HepG2 (cell line): ENCODE measurements around the gene POU1F1. TPM values are rescaled to one million over a fixed set of nuclear protein-coding genes. Genes with fewer than 3 reads are reported as not detected.
A peak's percentile ranks its signal among the peaks of the same experiment; 100 is the strongest.

Experiments
- ATAC-seq: fragments of 200-7000 bp; cut with Tn5 transposase; 3 replicates; pipeline ENCODE4 v1.9.1; 2020; ENCODE audit warnings: mild to moderate bottlenecking, moderate library complexity
- BruUV-seq: library from RNA; stranded (reverse); fragments of 400-500 nt; replicated peaks from 2 replicates; lab custom pipeline; 2021; lab: Mats Ljungman, UMichigan
- CTCF ChIA-PET: fragments of 300-600 bp; formaldehyde crosslinking; extraction: SDS; loops from one replicate; lab custom pipeline; 2021; ENCODE audit warnings: low total read pairs, inconsistent platforms, low intra/inter-chr PET ratio; lab: Yijun Ruan, JAX
- POLR2A ChIA-PET: fragments of 350-600 bp; sonication (Branson Sonifier 250); formaldehyde crosslinking; loops from one replicate; lab custom pipeline; 2020; ENCODE audit warnings: antibody characterized with exemption, inconsistent platforms; lab: Yijun Ruan, JAX
- DNase-seq: peaks from one replicate; pipeline ENCODE4 v3.0.0-alpha.2; 2015; ENCODE audit warnings: low spot score
- FAIRE-seq: peaks from 3 replicates; lab custom pipeline; 2011; peaks lifted over from hg19 to GRCh38; lab: Jason Lieb, UNC
- H2AFZ ChIP-seq: one replicate; pipeline ENCODE4 v1.6.1; 2011; ENCODE audit warnings: low read length, inconsistent platforms
- H3K27ac ChIP-seq: fragments of 300-600 bp; 3 replicates; pipeline ENCODE4 v1.8.0; 2011; ENCODE audit warnings: mixed run types, mild to moderate bottlenecking, mixed read lengths, low read length, inconsistent platforms; ENCODE audit not compliant: insufficient read depth; ENCODE audit errors: extremely low read length
- H3K27me3 ChIP-seq, 2 experiments: fragments of 200-600 bp in 1 of 2; 2 replicates in 1 of 2; 3 replicates in 1 of 2; pipeline versions ENCODE4 v1.6.0 to v1.8.0; 2011; ENCODE audit warnings: low read length in 2 of 2, mild to moderate bottlenecking in 2 of 2, moderate library complexity in 2 of 2, inconsistent platforms in 1 of 2; ENCODE audit not compliant: insufficient read depth in 2 of 2, control insufficient read depth in 1 of 2
- H3K36me3 ChIP-seq, 2 experiments: fragments of 200-600 bp in 1 of 2; replicated peaks in 1 of 2; 2 replicates in 1 of 2; 3 replicates in 1 of 2; pipeline versions ENCODE4 v1.5.1 to v1.8.0; 2011; ENCODE audit warnings: low read length in 2 of 2, inconsistent platforms in 1 of 2; ENCODE audit not compliant: insufficient read depth in 2 of 2, control insufficient read depth in 1 of 2
- H3K4me1 ChIP-seq: 2 replicates; pipeline ENCODE4 v1.5.1; 2012; ENCODE audit warnings: low read length, inconsistent platforms; ENCODE audit not compliant: insufficient read depth
- H3K4me2 ChIP-seq: 2 replicates; pipeline ENCODE4 v1.6.0; 2011; ENCODE audit warnings: low read depth, low read length, inconsistent platforms
- H3K4me3 ChIP-seq, 3 experiments: fragments of 200-600 bp in 1 of 3; sonication (generic), shearing (Covaris generic) in 1 of 3; replicated peaks in 1 of 3; 2 replicates each; pipeline ENCODE4 v1.5.1; 2011 to 2016; ENCODE audit warnings: low read length in 3 of 3, inconsistent platforms in 2 of 3, low read depth in 2 of 3, mild to moderate bottlenecking in 2 of 3, control low read depth in 1 of 3, mixed read lengths in 1 of 3; ENCODE audit not compliant: insufficient read depth in 1 of 3
- H3K79me2 ChIP-seq: one replicate; pipeline ENCODE4 v1.6.1; 2011; ENCODE audit warnings: low read length, inconsistent platforms; ENCODE audit not compliant: insufficient read depth
- H3K9ac ChIP-seq: 2 replicates; pipeline ENCODE4 v1.6.0; 2011; ENCODE audit warnings: mild to moderate bottlenecking, low read depth, low read length, inconsistent platforms; ENCODE audit not compliant: insufficient read depth
- H3K9me3 ChIP-seq: 2 replicates; pipeline ENCODE4 v1.5.1; 2012; ENCODE audit warnings: mild to moderate bottlenecking, low read length
- H4K20me1 ChIP-seq: 2 replicates; pipeline ENCODE4 v1.6.0; 2011; ENCODE audit warnings: inconsistent platforms, mild to moderate bottlenecking, low read length, moderate library complexity; ENCODE audit not compliant: insufficient read depth
- ASH2L ChIP-seq: fragments of 300-600, 200-600 bp; sonication (generic); IDR thresholded peaks from 2 replicates; pipeline ENCODE4 v1.7.0; 2017; ENCODE audit warnings: low read depth, mild to moderate bottlenecking, moderate library complexity, mixed read lengths, low read length; ENCODE audit not compliant: insufficient read length
- JDP2 ChIP-seq: sonication (generic); formaldehyde crosslinking; IDR thresholded peaks from 2 replicates; pipeline ENCODE4 v1.8.1; 2022; ENCODE audit warnings: missing genetic modification reagents, borderline replicate concordance
- NFE2L2 ChIP-seq: fragments of 150-350 bp; IDR thresholded peaks from 2 replicates; pipeline ENCODE4 v1.6.1; 2014; ENCODE audit warnings: low read length
- PATZ1 ChIP-seq: sonication (generic); formaldehyde crosslinking; IDR thresholded peaks from 2 replicates; pipeline ENCODE4 v1.4.0; 2020; ENCODE audit warnings: missing genetic modification reagents
- ZBED4 ChIP-seq: sonication (generic); formaldehyde crosslinking; IDR thresholded peaks from 2 replicates; pipeline ENCODE4 v1.4.0; 2020; ENCODE audit warnings: missing genetic modification reagents, borderline replicate concordance
- ZBTB46 ChIP-seq: sonication (generic); formaldehyde crosslinking; IDR thresholded peaks from 2 replicates; pipeline ENCODE4 v1.4.0; 2020; ENCODE audit warnings: mild to moderate bottlenecking, missing genetic modification reagents, borderline replicate concordance
- ZNF451 ChIP-seq: sonication (generic); formaldehyde crosslinking; IDR thresholded peaks from 2 replicates; pipeline ENCODE4 v1.5.0; 2020; ENCODE audit warnings: mild to moderate bottlenecking, missing genetic modification reagents
- ZNF749 ChIP-seq: sonication (generic); formaldehyde crosslinking; IDR thresholded peaks from 2 replicates; pipeline ENCODE4 v1.8.0; 2022; ENCODE audit warnings: mild to moderate bottlenecking, missing genetic modification reagents, moderate library complexity, borderline replicate concordance
- ZNF770 ChIP-seq: sonication (generic); formaldehyde crosslinking; IDR thresholded peaks from 2 replicates; pipeline ENCODE4 v1.5.0; 2020; ENCODE audit warnings: mild to moderate bottlenecking, missing genetic modification reagents
- ZNF816 ChIP-seq: sonication (generic); formaldehyde crosslinking; IDR thresholded peaks from 2 replicates; pipeline ENCODE4 v1.8.0; 2022; ENCODE audit warnings: missing genetic modification reagents, mild to moderate bottlenecking, borderline replicate concordance
- whole genome bisulfite sequencing: methylation state at CpG from one replicate; pipeline ENCODE4 v1.1.6; 2017; ENCODE audit warnings: low lambda C conversion rate; 5-methylcytosine and 5-hydroxymethylcytosine counted together
- in situ Hi-C: cut with HindIII; loops from 2 replicates; pipeline ENCODE4 v1.10.0; 2017; ENCODE audit warnings: low pct_unique_long_range_greater_than_20kb; ENCODE audit not compliant: extremely low pct_ligation_motif_present
- intact Hi-C: fragments of 100-400 bp; cut with micrococcal nuclease; formaldehyde crosslinking; loops from one replicate; pipeline ENCODE4 v1.10.0; 2022; ENCODE audit not compliant: unreplicated experiment
- polyA plus RNA-seq, 8 experiments: library from polyadenylated mRNA; depleted of rRNA in 3 of 8; stranded (reverse) in 7 of 8; unstranded in 1 of 8; fragments of >200 nt; fragmentation: Illumina TruSeq in 4 of 8; extraction: Trizol in 4 of 8; gene quantifications; 2 replicates each; pipeline versions ENCODE4 v1.2.1 to v1.2.3, GENCODE V29; 2011 to 2016; ENCODE audit warnings: low read depth in 4 of 8, missing spikeins in 1 of 8, mixed read lengths in 1 of 8; ENCODE audit not compliant: insufficient read depth in 1 of 8
- total RNA-seq, 5 experiments: library from RNA; depleted of rRNA; stranded (reverse); fragments of >200 nt; fragmentation: Illumina TruSeq; extraction: Trizol; gene quantifications; 2 replicates each; pipeline ENCODE4 v1.2.3, GENCODE V29; 2016; ENCODE audit warnings: low read depth in 1 of 5

Gene POU1F1
- total and polyA plus RNA-seq, 2 of the 13 experiments (the other 11 are each of a cell fraction or from before 2014, with no cell fraction given), result not detected

- Histone ChIP-seq H3K27ac (peak overlapping the region; percentile 76), H3K9me3 (no peaks in the 10 kb centered on the region), H3K4me3 (peak overlapping the region; percentile 78 to 97 (median 88)), H3K4me1 (peaks cover 24% of the 10 kb centered on the region), H3K27me3 (no peaks in the 10 kb centered on the region; a peak in 1 of 5 replicates), H3K79me2 (peaks cover 53% of the 10 kb centered on the region), H3K4me2 (peak overlapping the region; percentile 86), H2AFZ (peak overlapping the region; percentile 43), H3K9ac (peak overlapping the region; percentile 88), H4K20me1 (no peaks in the 10 kb centered on the region)
- FAIRE-seq, result no peak
- no TSS peak for BruUV-seq
- peak; percentile 52 for ATAC-seq
- peak; percentile 1 for DNase-seq
- ChIA-PET CTCF (no interaction called here), POLR2A (interaction anchor here (1.3 kb wide), 1 partner anchor 19 kb away, joined by 4 read pairs; no protein-coding TSS in a partner anchor)
- in situ Hi-C loops, result no loop called here
- intact Hi-C loops, result loop anchor here (1.0 to 5.0 kb wide), 2 partner anchors 21 to 60 kb away; no protein-coding TSS in a partner anchor
- no peak for TF ChIP-seq JDP2 (CRISPR knock-in tag)
- no peak for TF ChIP-seq PATZ1 (CRISPR knock-in tag)
- no peak for TF ChIP-seq NFE2L2
- no peak for TF ChIP-seq ZBED4 (CRISPR knock-in tag)
- no peak for TF ChIP-seq ZBTB46 (CRISPR knock-in tag)
- TF ChIP-seq ZNF770 (CRISPR knock-in tag), result no peak
- peak; percentile 0 for TF ChIP-seq ASH2L
- no peak for TF ChIP-seq ZNF816 (CRISPR knock-in tag)
- no peak for TF ChIP-seq ZNF451 (CRISPR knock-in tag)
- TF ChIP-seq ZNF749, result 0 out of 2 replicates have a peak, but pooled peaks have one; percentile 5
- TF ChIP-seq, all 625 proteins: peak for 2
- peaks cover 1 to 5% of the 10 kb centered on the region in 2 experiments; a peak in 2 of 5 replicates for H3K36me3 ChIP-seq
- 0% methylated on average over 3 of the region's 3 CpGs for WGBS
These were observed 48.6 kb downstream of the POU1F1 start for GRCh38 chr3:87227835-87228144.
